HEK293 (cell line): Measurements from ENCODE around the gene KLK2.

Experiments used
- ATF2 ChIP-seq: fragments of 450-650 bp; formaldehyde crosslinking; IDR thresholded peaks from 2 replicates; pipeline ENCODE4 v1.5.1; 2016; ENCODE audit warnings: missing biosample characterization, missing genetic modification characterization, low read depth
- CTCF ChIP-seq: fragments of 450-650 bp; formaldehyde crosslinking; IDR thresholded peaks from 2 replicates; pipeline ENCODE4 v1.5.1; 2016; ENCODE audit warnings: missing biosample characterization, missing genetic modification characterization
- ZNF114 ChIP-seq: fragments of 450-650 bp; formaldehyde crosslinking; IDR thresholded peaks from 2 replicates; pipeline ENCODE4 v1.5.0; 2017; ENCODE audit warnings: missing biosample characterization, missing genetic modification characterization
- ZNF416 ChIP-seq: fragments of 450-650 bp; formaldehyde crosslinking; IDR thresholded peaks from 2 replicates; pipeline ENCODE4 v1.5.1; 2016; ENCODE audit warnings: missing biosample characterization, missing genetic modification characterization
- ZSCAN18 ChIP-seq: fragments of 450-650 bp; formaldehyde crosslinking; IDR thresholded peaks from 2 replicates; pipeline ENCODE4 v1.5.1; 2016; ENCODE audit warnings: missing biosample characterization, missing genetic modification characterization
- ZSCAN5A ChIP-seq: fragments of 450-650 bp; formaldehyde crosslinking; IDR thresholded peaks from 2 replicates; pipeline ENCODE4 v1.5.1; 2016; ENCODE audit warnings: missing biosample characterization, missing genetic modification characterization

- TF ChIP-seq ATF2 (tag by site-specific recombination) (no peak), ZSCAN5A (tag by site-specific recombination) (no peak), ZSCAN18 (tag by site-specific recombination) (no peak), CTCF (no peak), ZNF114 (tag by site-specific recombination) (no peak), ZNF416 (tag by site-specific recombination) (no peak)
These were observed 36.2 kb downstream of the KLK2 start for GRCh38 chr19:50909240-50910070.
